NCI-H82 (cell line): Measurements from ENCODE around the gene NUP153.
A peak's percentile ranks its signal among the peaks of the same experiment; 100 is the strongest.
"Not testable (repeated sequence)": the region's sequence is repeated elsewhere in the genome, so short reads cannot be mapped to it uniquely, and the experiment has no call there.

ENCODE experiments used
- DNase-seq: peaks from one replicate; lab custom pipeline; 2025; lab: John Stamatoyannopoulos, UW

The NUP153 gene

GRCh38 chr6:17706580-17707370 is at the start of gene NUP153:
Gene NUP153 (minus strand): TSS chr6:17706925. CDS start chr6:17706387, 538 bp downstream.
- DNase-seq = peak; percentile 99

DNA sequence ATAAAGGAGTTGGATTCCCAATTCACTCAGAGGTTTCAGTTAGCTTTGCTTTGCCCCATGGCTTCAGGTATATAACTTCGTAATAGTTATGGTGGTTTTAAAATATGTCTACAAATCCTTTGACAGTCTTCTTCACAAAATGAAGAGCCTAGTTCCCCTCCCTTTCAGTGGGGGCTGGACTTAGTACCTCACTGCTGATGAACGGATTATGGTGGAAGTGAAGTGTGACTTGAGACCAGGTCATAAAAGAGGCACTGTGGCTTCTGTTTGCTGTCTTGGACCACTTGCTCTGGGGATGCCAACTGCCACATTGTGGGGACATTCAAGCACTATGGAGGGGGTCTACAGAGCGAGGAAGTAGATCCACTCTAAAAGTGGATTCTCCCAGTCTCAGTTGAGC is 47.5 kb upstream of the NUP153 start:
- peak; percentile 23 for DNase-seq

DNA sequence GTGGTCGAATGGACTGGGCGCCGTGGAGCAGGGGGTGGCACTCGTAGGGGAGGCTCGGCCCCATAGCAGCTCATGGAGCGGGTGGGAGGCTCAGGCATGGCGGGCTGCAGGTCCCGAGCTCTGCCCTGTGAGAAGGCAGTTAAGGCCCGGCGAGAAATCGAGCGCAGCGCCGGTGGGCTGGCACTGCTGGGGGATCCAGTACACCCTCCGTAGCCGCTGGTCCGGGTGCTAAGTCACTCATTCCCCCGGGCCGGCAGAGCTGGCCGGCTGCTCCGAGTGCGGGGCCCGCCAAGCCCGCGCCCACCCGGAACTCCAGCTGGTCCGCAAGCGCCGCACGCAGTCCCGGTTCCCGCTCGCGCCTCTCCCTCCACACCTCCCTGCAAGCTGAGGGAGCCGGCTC is 38.6 kb upstream of the NUP153 start:
- DNase-seq = not testable (repeated sequence)

DNA sequence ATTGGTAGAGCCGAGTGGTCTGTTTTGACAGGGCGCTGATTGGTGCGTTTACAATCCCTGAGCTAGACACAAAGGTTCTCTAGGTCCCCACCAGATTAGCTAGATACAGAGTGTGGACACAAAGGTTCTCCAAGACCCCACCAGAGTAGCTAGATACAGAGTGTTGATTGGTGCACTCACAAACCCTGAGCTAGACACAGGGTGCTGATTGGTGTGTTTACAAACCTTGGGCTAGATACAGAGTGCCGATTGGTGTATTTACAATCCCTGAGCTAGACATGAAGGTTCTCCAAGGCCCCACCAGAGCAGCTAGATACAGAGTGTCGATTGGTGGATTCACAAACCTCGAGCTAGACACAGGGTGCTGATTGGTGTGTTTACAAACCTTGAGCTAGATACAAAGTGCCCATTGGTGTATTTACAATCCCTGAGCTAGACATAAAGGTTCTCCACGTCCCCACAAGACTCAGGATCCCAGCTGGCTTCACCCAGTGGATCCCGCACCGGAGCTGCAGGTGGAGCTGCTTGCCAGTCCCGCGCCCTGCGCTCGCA is 38.1 kb upstream of the NUP153 start:
- not testable (repeated sequence) for DNase-seq

DNA sequence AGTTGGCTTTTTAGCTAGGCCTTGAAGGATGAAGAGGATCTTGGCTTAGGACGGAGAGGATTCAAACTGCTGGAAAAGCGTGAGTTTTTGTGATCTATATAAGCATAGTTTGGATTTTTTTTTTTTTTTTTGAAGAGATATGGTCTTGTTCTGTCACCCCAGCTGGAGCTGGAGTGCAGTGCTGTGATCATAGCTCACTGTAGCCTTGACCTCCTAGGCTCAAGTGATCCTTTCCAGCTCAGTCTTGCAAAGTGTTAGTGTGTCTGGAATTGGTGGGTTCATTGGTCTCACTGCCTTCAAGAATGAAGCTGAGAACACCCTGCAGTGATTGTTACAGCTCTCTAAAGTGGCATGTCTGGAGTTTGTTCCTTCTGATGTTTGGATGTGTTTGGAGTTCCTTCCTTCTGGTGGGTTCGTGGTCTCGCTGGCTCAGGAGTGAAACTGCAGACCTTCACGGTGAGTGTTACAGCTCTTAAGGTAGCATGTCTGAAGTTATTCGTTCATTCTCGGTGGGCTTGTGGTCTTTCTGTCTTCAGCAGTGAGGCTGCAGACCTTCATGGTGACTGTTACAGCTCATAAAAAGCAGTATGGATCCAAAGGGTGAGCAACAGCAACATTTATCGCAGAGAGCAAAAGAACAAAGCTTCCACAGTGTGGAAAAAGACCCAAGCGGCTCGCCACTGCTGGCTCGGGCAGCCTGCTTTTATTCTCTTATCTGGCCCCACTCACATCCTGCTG is 37.5 kb upstream of the NUP153 start:
- no peak for DNase-seq

DNA sequence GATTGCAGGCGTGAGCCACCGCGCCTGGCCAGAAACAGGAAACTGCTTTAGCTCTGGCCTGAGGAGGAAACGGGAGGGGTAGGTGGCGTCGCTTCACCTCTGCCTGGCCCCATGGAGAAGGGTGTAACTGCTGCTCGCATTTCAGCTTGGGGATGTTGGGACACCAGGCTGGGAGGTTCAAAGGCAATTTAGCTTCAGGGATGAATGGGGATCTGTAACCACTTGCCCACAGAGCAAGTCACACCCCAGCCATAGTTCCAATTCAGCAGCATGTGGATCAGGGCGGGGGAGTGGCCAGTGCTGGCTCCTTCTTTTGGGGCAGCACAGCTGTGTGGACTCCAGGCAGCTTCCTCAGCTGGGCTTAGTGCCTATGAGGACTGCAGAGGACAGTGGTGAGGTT is 34.8 kb upstream of the NUP153 start:
- DNase-seq = no peak

GRCh38 chr6:17740559-17741220 is 34.0 kb upstream of the NUP153 start:
- no peak for DNase-seq

DNA sequence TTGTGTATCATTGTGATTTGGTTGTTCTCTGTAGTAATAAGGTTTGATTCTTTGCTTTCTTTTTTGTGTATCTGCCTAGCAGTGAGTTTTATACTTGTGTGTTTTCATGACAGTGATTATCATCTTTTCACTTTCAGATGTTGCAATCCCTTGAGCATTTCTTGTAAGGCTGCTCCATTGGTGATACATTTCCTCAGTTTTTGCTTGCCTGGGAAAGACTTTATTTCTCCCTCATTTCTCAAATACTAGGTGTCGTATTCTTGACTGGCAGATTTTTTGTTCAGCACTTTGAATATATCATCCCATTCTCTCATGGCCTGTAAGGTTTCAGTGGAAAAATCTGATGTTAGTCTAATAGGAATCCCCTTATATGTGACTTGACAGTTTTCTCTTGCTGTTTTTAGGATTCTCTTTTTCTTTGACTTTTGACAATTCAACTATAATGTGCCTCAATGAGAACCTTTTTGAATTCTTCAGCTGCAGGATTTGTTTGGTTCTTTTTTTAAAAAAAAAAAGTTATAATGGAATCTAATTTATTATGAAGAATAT is 31.1 kb upstream of the NUP153 start:
- DNase-seq = no peak

GRCh38 chr6:17735311-17735710 is 28.6 kb upstream of the NUP153 start:
- not testable (repeated sequence) for DNase-seq

- DNase-seq = no peak
These were observed 23.5 kb upstream of the NUP153 start for GRCh38 chr6:17730078-17730704.

- DNase-seq = no peak
These were observed 22.7 kb upstream of the NUP153 start for GRCh38 chr6:17729223-17730077.

- DNase-seq = no peak
These were observed 22.0 kb upstream of the NUP153 start for GRCh38 chr6:17728551-17729222.

DNA sequence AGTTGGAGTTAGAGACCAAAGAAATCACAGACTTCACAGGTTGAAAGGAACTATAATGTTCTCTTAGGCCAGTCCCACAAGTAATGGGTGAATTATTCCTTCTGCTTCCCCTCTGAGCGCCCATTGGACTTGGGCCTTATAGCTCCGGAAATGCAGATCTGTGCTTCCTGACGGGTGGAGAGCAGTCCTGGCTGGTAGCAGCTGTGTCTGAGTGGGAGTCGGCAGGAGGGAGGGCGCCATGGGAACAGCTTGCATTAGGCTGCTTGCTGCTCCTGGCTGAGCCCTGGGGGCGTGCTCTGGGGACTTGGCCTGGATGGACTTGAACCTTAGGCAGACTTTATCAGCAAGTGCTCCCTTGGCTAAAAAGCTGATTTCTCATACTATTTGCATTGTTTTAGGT is 18.4 kb upstream of the NUP153 start:
- DNase-seq = peak; percentile 95

DNA sequence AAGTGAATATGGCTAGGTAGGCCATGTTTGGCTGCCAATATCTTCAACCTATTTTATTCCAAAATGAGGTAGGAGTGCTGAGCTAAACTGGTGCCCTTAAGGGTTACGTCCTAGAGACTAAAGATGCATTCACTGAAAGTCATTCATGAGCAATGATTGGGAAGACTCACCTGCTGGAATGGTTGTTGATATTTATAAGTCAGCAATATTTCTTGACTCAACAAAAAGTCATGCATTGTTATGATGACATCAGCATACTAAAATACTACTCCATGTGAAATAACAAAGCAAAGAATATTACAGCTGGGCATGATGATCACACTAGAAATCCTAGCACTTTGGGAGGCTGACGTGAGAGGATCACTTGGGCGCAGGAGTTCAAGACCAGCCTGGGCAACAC is 17.6 kb upstream of the NUP153 start:
- DNase-seq = no peak

DNA sequence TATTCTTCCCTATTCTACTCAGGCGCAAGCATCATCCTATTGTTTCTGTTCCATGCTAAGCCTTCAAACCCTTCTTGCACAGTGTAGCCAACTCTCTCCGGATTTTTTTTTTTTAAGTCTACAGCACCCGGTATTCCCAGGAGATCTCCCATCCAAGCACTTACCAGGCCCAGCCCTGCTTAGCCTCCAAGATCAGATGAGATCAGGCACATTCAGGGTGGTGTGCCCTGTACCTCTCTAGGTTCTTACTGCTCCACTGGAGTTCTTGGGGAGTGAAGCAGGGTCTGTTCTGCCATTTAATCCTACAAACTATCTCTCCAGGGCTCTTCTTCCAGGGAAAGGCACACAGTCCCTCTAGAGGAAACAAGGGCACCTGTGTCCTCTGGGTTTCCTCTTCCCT is 14.9 kb upstream of the NUP153 start:
- peak; percentile 62 for DNase-seq

- no peak for DNase-seq
These were observed 12.8 kb upstream of the NUP153 start for GRCh38 chr6:17719323-17720041.

DNA sequence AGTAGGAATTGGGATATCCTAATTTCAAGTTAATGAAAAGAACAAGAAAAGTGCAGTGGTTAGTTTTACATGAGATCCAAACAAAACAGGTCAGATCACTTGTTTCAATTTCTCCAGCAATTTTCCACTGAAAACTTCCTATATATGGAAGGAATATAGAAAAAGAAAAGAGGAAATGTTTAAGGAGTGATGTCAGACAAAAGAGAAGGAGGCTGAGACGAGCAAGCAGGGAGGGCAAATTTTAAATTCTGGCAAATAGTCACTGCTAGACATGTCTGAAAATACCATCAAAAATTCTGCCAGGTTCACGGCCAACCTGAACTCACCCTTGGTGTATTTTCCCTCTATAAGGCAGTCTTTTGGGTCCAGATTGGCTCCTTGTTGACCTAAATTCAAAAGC is 9.5 kb upstream of the NUP153 start:
- DNase-seq = no peak

DNA sequence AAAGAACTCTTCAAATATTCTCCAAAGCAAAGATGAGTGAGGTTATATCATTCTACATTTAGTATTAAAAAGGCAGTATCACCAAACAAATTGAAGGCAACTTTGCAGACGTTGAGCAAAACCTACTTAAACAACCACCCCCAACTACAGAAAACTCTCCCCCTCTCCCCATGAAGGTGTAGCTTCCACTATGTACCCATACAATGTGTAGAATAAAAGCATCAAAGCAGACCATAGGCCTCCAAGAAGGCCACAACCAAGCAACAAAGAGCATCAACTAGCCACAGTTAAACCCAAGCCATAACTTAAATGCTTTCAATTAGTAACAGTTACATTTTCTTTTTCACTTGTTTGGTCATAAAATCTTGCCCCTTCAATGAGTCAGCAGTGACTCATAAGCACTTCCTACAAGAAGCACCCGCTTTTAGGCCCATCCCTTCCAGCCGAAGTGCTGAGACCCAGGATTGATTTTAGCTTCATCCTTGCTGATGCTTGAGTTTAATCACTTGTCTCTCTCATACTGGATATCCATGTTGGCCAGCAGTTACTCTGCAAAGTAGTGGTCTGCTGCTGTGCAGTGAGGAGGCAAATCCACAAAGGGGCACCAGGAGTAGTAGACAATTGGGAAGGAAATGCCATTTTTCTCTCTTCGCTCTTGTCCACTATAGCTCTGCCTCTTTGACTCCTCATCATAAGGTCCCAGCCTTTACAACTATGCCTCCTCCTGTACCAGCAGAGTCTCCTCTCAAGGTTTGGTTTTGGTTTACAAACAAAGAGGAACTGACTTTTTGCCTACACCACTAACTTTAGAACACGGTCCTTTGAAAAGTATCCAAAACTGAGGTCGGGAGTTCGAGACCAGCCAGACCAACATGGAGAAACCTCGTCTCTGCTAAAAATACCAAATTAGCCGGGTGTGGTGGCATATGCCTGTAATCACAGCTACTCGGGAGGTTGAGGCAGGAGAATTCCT is 8.4 kb upstream of the NUP153 start:
- no peak for DNase-seq
